ENCODE measurements around the gene NFATC2.

The NFATC2 gene

DNA sequence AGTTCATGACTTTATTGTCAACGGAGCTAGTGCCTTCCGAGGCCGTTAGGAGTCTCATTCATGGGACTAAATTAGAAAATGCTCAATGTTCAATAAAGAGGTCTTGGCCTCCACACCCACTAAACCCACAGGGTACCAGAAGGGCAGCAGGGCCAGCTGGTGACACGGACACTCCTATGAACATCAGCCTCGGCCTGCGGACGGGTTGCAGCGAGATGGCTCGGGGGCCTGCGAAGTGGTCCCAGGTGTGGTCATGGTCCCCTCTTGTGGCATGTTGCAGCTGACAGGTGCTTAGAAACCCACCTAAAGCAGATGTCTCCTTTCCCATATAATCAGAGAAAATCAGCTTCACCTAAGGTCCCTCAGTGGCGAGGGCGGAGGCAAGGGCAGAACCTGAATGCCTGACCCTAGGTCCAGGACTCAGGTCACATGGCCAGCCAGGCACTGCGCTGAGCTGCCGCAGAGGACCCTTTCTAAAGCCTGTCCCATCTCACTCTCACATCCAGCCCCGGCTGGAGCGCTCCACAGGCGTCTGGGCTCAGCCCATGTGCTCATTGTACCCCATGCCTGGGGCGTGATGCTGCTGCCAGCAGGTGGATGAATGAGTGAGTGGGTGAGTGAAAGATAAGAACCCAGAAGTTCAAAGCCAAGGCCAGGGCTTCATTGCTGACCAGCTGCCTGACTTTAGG lies 35.8 kb downstream of the NFATC2 start:
- H3K4me3 ChIP-seq (ENCODE audit: low read depth, low read length), result no peak overlapping the region
- DNase-seq (ENCODE audit: low read depth), result no peak
- TF ChIP-seq, protein P1, sequence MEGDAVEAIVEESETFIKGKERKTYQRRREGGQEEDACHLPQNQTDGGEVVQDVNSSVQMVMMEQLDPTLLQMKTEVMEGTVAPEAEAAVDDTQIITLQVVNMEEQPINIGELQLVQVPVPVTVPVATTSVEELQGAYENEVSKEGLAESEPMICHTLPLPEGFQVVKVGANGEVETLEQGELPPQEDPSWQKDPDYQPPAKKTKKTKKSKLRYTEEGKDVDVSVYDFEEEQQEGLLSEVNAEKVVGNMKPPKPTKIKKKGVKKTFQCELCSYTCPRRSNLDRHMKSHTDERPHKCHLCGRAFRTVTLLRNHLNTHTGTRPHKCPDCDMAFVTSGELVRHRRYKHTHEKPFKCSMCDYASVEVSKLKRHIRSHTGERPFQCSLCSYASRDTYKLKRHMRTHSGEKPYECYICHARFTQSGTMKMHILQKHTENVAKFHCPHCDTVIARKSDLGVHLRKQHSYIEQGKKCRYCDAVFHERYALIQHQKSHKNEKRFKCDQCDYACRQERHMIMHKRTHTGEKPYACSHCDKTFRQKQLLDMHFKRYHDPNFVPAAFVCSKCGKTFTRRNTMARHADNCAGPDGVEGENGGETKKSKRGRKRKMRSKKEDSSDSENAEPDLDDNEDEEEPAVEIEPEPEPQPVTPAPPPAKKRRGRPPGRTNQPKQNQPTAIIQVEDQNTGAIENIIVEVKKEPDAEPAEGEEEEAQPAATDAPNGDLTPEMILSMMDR (IDR thresholded peaks at IDR 0.05; ENCODE audit: control insufficient read depth, extremely low read depth, insufficient read depth), result no peak

DNA sequence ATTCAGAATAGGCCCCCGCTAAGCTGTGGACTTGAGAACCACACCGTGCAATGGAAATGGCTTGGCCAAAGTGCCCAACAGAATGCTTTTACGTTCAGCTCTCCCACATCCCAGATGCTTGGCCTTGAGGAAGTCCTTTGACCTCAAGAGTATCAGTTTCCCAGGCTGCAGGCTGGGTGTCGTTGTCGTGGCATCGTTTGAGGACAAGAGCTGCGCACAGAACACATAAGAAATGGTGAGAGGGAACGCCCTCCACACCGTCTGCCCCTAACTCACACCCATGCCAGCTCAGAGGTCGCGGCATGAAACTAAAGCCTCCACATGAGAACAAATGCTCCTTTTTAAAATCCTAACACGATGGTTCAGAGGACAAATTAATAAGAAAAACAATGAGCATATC lies 37.0 kb downstream of the NFATC2 start:
- TF ChIP-seq, protein P1 (IDR thresholded peaks at IDR 0.05; ENCODE audit: control insufficient read depth, extremely low read depth, insufficient read depth), result no peak

DNA sequence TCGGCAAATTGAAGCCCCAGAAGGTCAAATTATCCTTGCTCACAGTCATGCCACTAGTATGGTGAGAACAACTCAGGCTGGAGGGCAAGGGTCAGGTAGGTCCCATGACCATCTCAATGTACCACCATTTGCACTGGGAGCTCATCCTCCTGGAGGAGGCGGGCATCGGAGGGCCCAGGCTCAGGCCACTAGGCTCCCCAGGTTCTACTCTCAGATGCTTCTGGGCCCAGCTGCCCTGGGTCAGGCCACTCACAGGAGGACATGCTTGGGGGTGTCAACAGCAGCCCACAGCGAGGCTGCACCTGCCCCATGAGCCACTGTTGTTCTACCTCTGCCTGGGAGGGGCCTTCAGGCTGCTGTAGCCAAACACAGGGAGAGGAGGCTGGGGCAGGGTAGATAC lies 39.1 kb downstream of the NFATC2 start:
- no peak for DNase-seq (ENCODE audit: low read depth)
- TF ChIP-seq, protein P1 (IDR thresholded peaks at IDR 0.05; ENCODE audit: control insufficient read depth, extremely low read depth, insufficient read depth), result no peak
- no peak overlapping the region for H3K4me3 ChIP-seq (ENCODE audit: low read depth, low read length)

More for the DNA sequence above, 37.0 kb downstream of the NFATC2 start:
- DNase-seq (ENCODE audit: low read depth), result no peak
- no peak overlapping the region for H3K4me3 ChIP-seq (ENCODE audit: low read depth, low read length)

DNA sequence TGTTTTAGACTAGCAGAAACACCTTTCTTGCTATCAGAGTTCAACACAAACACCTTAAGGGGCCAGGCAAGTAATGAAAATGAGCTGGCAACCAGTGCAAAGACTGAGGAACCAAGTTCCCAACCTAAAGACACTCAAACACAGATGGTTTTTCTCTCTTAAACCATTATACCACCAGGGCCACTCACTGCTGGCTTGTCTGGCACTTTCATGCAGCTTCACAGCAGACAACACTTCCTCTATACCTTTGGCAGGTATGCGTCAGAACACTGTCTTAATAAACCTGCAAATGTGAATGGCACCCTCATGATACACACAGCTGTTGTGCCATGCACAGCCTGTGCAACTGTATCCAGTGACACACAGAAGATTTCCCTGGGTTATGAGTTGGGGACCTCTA lies 41.6 kb downstream of the NFATC2 start:
- TF ChIP-seq, protein P1 (IDR thresholded peaks at IDR 0.05; ENCODE audit: control insufficient read depth, extremely low read depth, insufficient read depth), result no peak
- no peak for DNase-seq (ENCODE audit: low read depth)
- no peak overlapping the region for H3K4me3 ChIP-seq (ENCODE audit: low read depth, low read length)

DNA sequence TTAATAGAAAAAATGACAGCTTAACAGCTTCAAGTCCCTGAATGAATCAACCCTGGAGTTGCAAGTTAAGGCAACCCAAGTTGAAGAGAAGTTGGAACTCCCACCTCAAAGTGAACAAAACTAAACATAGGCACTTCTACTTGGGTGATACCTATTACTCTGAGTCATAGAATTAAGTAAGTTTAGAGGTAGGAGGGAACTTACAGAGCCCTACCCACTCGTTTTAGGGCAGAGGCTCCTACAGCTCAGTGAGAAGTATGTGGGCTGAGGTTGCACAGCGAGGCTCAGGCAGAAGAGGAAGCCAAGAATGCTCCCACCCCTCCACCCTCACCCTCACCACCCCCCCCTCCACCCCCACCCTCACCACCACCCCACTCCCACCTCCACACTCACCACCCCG lies 42.2 kb downstream of the NFATC2 start:
- H3K4me3 ChIP-seq (ENCODE audit: low read depth, low read length), result no peak overlapping the region
- TF ChIP-seq, protein P1 (IDR thresholded peaks at IDR 0.05; ENCODE audit: control insufficient read depth, extremely low read depth, insufficient read depth), result no peak
- no peak for DNase-seq (ENCODE audit: low read depth)

DNA sequence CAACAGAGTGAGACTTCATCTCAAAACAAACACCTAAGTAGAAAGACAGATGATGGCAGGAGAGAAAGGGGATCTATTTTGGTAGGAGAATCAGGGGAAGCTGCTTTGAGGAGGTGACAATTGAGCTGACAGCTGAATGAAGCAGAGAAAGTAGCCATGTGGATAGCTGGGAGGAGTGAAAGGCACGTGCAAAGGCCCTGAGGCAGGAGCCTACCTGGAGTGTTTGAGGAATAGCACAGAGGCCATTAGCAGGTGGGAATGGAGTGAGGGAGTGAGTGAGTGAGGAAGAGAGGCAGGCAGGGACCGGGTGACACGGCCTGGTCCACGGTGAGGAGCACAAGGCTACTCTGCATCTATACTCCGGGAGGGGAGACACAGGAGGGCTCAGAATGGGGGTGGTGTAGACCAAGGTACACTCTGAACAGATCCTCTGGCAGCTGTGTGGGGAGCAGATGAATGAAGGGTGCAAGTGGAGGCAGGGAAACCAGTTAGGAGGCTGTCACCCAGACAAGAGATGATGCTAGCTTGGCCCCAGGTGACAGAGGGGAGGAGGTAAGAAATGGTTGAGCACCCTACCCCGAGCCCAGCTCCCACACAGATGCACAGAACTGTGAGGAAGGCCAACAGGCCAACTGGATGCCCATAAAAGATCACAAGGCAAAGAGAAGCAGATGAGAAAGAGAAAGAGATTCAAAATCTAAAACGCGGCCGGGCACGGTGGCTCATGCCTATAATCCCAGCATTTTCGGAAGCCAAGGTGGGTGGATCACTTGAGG lies 43.6 kb downstream of the NFATC2 start:
- TF ChIP-seq, protein P1 (IDR thresholded peaks at IDR 0.05; ENCODE audit: control insufficient read depth, extremely low read depth, insufficient read depth), result no peak
- no peak overlapping the region for H3K4me3 ChIP-seq (ENCODE audit: low read depth, low read length)
- DNase-seq (ENCODE audit: low read depth), result no peak

Data from LNCaP clone FGC (cell line).